Measurements from ENCODE around the gene EME1.
"Not testable (repeated sequence)": the region's sequence is repeated elsewhere in the genome, so short reads cannot be mapped to it uniquely, and the experiment has no call there.

EME1 gene

DNA sequence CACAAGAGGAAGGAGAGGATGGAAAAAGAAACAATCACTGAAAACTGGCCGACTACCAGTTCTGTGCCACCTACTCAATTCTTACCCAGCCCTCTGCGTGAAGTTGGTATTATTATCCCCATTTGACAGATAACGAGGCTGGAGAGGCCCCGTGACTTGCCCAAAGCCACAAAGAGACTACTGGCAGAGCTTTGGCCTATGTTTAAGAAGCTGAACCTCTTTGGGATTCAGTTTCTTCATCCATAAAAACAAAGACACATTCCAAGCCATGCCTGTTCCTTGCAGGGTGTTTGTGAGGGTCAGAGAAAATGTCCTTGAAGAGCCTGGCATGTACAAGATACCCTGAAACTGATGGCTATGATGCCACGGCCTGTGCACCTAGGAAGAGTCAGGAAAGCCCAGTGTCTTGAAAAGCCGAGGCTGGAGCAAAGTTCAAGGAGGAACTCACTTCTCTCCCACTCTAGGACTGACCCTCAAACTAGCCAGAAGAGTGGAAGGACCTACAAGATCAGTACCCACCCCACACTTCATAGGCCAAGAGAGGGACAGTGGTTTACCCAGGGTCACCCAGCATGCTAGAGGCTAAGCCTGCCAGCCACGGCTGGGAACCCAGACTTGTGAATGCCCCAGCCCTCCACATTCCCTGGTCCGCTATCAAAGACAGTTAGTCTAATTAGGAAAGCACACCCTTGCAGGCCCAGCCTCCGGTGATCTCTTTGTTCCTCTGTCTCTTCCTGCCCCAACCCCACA is 51.4 kb downstream of the EME1 start:
- FAIRE-seq, result no peak
- TF ChIP-seq POU2F2 (IDR thresholded peaks at IDR 0.05; ENCODE audit: low read depth, low read length), result no peak
- TF ChIP-seq POLR2AphosphoS5 (IDR thresholded peaks at IDR 0.05; ENCODE audit: low read depth, low read length), result no peak
- no peak for TF ChIP-seq PAX5 (IDR thresholded peaks at IDR 0.05; ENCODE audit: insufficient read depth, low read length, severe bottlenecking)
- no peak for TF ChIP-seq SPI1 (IDR thresholded peaks at IDR 0.05; ENCODE audit: low read depth, low read length)
- TF ChIP-seq TAF1 (IDR thresholded peaks at IDR 0.05; ENCODE audit: low read depth, low read length), result no peak
- TF ChIP-seq POLR2A (IDR thresholded peaks at IDR 0.05; ENCODE audit: low read depth, low read length), result no peak
- DNase-seq (ENCODE audit: insufficient read length, low spot score), result no peak

GRCh38 chr17:50424996-50425681 is 52.1 kb downstream of the EME1 start:
- no peak for DNase-seq (ENCODE audit: insufficient read length, low spot score)
- TF ChIP-seq PAX5 (IDR thresholded peaks at IDR 0.05; ENCODE audit: insufficient read depth, low read length, severe bottlenecking) (no peak), POLR2AphosphoS5 (IDR thresholded peaks at IDR 0.05; ENCODE audit: low read depth, low read length) (no peak), POLR2A (IDR thresholded peaks at IDR 0.05; ENCODE audit: low read depth, low read length) (no peak), TAF1 (IDR thresholded peaks at IDR 0.05; ENCODE audit: low read depth, low read length) (no peak), SPI1 (IDR thresholded peaks at IDR 0.05; ENCODE audit: low read depth, low read length) (no peak), POU2F2 (IDR thresholded peaks at IDR 0.05; ENCODE audit: low read depth, low read length) (no peak)
- no peak for FAIRE-seq

- FAIRE-seq (peak; percentile 75), DNase-seq (ENCODE audit: insufficient read length, low spot score) (peak; percentile 80)
- TF ChIP-seq POLR2AphosphoS5 (IDR thresholded peaks at IDR 0.05; ENCODE audit: low read depth, low read length), result no peak
These were observed 52.8 kb downstream of the EME1 start, which contains the start of gene ACSF2 for GRCh38 chr17:50425682-50426471. ACSF2 (plus strand) TSS chr17:50426218; CDS start chr17:50426262, 44 bp downstream.

- no peak for TF ChIP-seq POLR2A (IDR thresholded peaks at IDR 0.05; ENCODE audit: low read depth, low read length)
- TF ChIP-seq POLR2AphosphoS5 (IDR thresholded peaks at IDR 0.05; ENCODE audit: low read depth, low read length), result no peak
- DNase-seq (ENCODE audit: insufficient read length, low spot score), result no peak
- FAIRE-seq, result no peak
These were observed 53.4 kb downstream of the EME1 start for GRCh38 chr17:50426472-50426782.

- TF ChIP-seq SPI1 (IDR thresholded peaks at IDR 0.05; ENCODE audit: low read depth, low read length) (no peak), POU2F2 (IDR thresholded peaks at IDR 0.05; ENCODE audit: low read depth, low read length) (no peak), POLR2AphosphoS5 (IDR thresholded peaks at IDR 0.05; ENCODE audit: low read depth, low read length) (no peak), POLR2A (IDR thresholded peaks at IDR 0.05; ENCODE audit: low read depth, low read length) (no peak), PAX5 (IDR thresholded peaks at IDR 0.05; ENCODE audit: insufficient read depth, low read length, severe bottlenecking) (no peak), TAF1 (IDR thresholded peaks at IDR 0.05; ENCODE audit: low read depth, low read length) (no peak)
- no peak for DNase-seq (ENCODE audit: insufficient read length, low spot score)
- FAIRE-seq, result peak; percentile 78
These were observed 54.1 kb downstream of the EME1 start for GRCh38 chr17:50426814-50427787.

GRCh38 chr17:50428126-50428525 is 55.1 kb downstream of the EME1 start:
- not testable (repeated sequence) for DNase-seq (ENCODE audit: insufficient read length, low spot score); FAIRE-seq

DNA sequence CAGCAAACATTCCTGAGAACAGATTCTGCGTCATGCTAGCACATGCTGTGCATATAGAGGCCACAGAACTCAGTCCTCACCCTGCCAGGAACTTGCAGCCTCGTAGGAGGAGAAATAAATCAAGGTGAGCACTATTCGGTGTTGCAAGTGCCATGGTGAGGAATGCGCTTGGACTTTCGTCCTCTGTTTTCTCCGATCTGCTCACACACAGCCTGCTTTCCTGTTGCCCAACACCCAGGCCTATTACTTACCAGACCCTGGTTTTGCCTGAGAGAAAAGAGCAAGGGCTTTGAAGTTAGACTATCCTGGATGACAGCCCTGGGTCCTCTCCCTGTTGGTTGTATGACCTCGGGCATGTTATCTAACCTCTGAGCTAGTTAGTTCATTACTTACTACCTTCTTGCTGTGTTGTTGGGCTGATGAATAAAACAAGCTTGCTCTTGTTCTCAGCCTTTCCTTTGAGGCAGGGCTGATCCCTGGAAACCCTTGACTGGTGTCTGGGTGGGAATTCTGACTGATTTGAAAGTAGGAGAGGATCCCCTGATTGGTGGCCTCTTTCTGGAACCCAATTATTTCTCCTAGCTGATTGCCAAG is 55.9 kb downstream of the EME1 start:
- no peak for TF ChIP-seq TAF1 (IDR thresholded peaks at IDR 0.05; ENCODE audit: low read depth, low read length)
- TF ChIP-seq POLR2AphosphoS5 (IDR thresholded peaks at IDR 0.05; ENCODE audit: low read depth, low read length), result no peak
- no peak for TF ChIP-seq POU2F2 (IDR thresholded peaks at IDR 0.05; ENCODE audit: low read depth, low read length)
- TF ChIP-seq POLR2A (IDR thresholded peaks at IDR 0.05; ENCODE audit: low read depth, low read length), result no peak
- no peak for TF ChIP-seq PAX5 (IDR thresholded peaks at IDR 0.05; ENCODE audit: insufficient read depth, low read length, severe bottlenecking)
- TF ChIP-seq SPI1 (IDR thresholded peaks at IDR 0.05; ENCODE audit: low read depth, low read length), result no peak
- DNase-seq (ENCODE audit: insufficient read length, low spot score) (no peak), FAIRE-seq (no peak)

GRCh38 chr17:50429793-50430192 is 56.8 kb downstream of the EME1 start:
- TF ChIP-seq PAX5 (IDR thresholded peaks at IDR 0.05; ENCODE audit: insufficient read depth, low read length, severe bottlenecking) (no peak), POLR2A (IDR thresholded peaks at IDR 0.05; ENCODE audit: low read depth, low read length) (no peak), TAF1 (IDR thresholded peaks at IDR 0.05; ENCODE audit: low read depth, low read length) (no peak), POLR2AphosphoS5 (IDR thresholded peaks at IDR 0.05; ENCODE audit: low read depth, low read length) (no peak), SPI1 (IDR thresholded peaks at IDR 0.05; ENCODE audit: low read depth, low read length) (no peak), POU2F2 (IDR thresholded peaks at IDR 0.05; ENCODE audit: low read depth, low read length) (no peak)
- no peak for FAIRE-seq
- no peak for DNase-seq (ENCODE audit: insufficient read length, low spot score)
